Measurements from ENCODE around the gene PIK3R1. TPM values are rescaled to one million over a fixed set of nuclear protein-coding genes. Genes with fewer than 3 reads are reported as not detected.
A peak's percentile ranks its signal among the peaks of the same experiment; 100 is the strongest.

PIK3R1 gene
- total RNA-seq, 2 donors from 2014 or later, result 71.6 to 81.2 TPM

GRCh38 chr5:68339921-68340321 is 124.4 kb downstream of the PIK3R1 start:
- Histone ChIP-seq H3K4me1 (replicated peaks) (no peaks in the 10 kb centered on the region), H3K27me3 (replicated peaks; ENCODE audit: insufficient read depth) (no peaks in the 10 kb centered on the region), H3K36me3 (no peaks in the 10 kb centered on the region), H3K4me3 (no peak overlapping the region), H3K9me3 (no peaks in the 10 kb centered on the region), H3K27ac (no peak overlapping the region)
- no peak for DNase-seq (ENCODE audit: low spot score)
- intact Hi-C loops (cut with DNase I), result no loop called here
- 76% methylated on average over 1 of the region's 1 CpG for WGBS
- TF ChIP-seq POLR2A (IDR thresholded peaks at IDR 0.05) (no peak), CTCF (IDR thresholded peaks at IDR 0.05) (no peak), POLR2AphosphoS5 (IDR thresholded peaks at IDR 0.05) (no peak)

- DNase-seq (ENCODE audit: low spot score), result no peak
- Histone ChIP-seq H3K27ac (no peak overlapping the region), H3K27me3 (replicated peaks; ENCODE audit: insufficient read depth) (no peaks in the 10 kb centered on the region), H3K36me3 (no peaks in the 10 kb centered on the region), H3K4me1 (replicated peaks) (no peaks in the 10 kb centered on the region), H3K9me3 (no peaks in the 10 kb centered on the region), H3K4me3 (no peak overlapping the region)
- intact Hi-C loops (cut with DNase I), result no loop called here
- TF ChIP-seq CTCF (IDR thresholded peaks at IDR 0.05) (no peak), POLR2AphosphoS5 (IDR thresholded peaks at IDR 0.05) (no peak), POLR2A (IDR thresholded peaks at IDR 0.05) (no peak)
- 90% methylated on average over 3 of the region's 3 CpGs for WGBS
These were observed 125.5 kb downstream of the PIK3R1 start for GRCh38 chr5:68341006-68341405.

- Histone ChIP-seq H3K27me3 (replicated peaks; ENCODE audit: insufficient read depth) (no peaks in the 10 kb centered on the region), H3K36me3 (no peaks in the 10 kb centered on the region), H3K4me1 (replicated peaks) (no peaks in the 10 kb centered on the region), H3K9me3 (no peaks in the 10 kb centered on the region), H3K4me3 (no peak overlapping the region), H3K27ac (no peak overlapping the region)
- WGBS, result 94% methylated on average over 1 of the region's 1 CpG
- no peak for TF ChIP-seq POLR2A (IDR thresholded peaks at IDR 0.05)
- TF ChIP-seq CTCF (IDR thresholded peaks at IDR 0.05), result no peak
- TF ChIP-seq POLR2AphosphoS5 (IDR thresholded peaks at IDR 0.05), result no peak
- no peak for DNase-seq (ENCODE audit: low spot score)
- intact Hi-C loops (cut with DNase I), result no loop called here
These were observed 127.1 kb downstream of the PIK3R1 start for GRCh38 chr5:68342693-68343092.

- Histone ChIP-seq H3K9me3 (no peaks in the 10 kb centered on the region), H3K4me3 (no peak overlapping the region), H3K27me3 (replicated peaks; ENCODE audit: insufficient read depth) (no peaks in the 10 kb centered on the region), H3K27ac (no peak overlapping the region), H3K36me3 (no peaks in the 10 kb centered on the region), H3K4me1 (replicated peaks) (no peaks in the 10 kb centered on the region)
- WGBS, result 52% methylated on average over 5 of the region's 5 CpGs
- TF ChIP-seq CTCF (IDR thresholded peaks at IDR 0.05) (no peak), POLR2AphosphoS5 (IDR thresholded peaks at IDR 0.05) (no peak), POLR2A (IDR thresholded peaks at IDR 0.05) (no peak)
- DNase-seq (ENCODE audit: low spot score), result peak; percentile 36
- intact Hi-C loops (cut with DNase I), result no loop called here
These were observed 127.9 kb downstream of the PIK3R1 start for GRCh38 chr5:68343421-68343826.

- intact Hi-C loops (cut with DNase I), result no loop called here
- H3K27ac ChIP-seq, result no peak overlapping the region
- no peak overlapping the region for H3K4me3 ChIP-seq
- WGBS, result 62% methylated on average over 4 of the region's 4 CpGs
- H3K4me1 ChIP-seq (replicated peaks), result no peaks in the 10 kb centered on the region
- no peak for DNase-seq (ENCODE audit: low spot score)
- H3K36me3 ChIP-seq, result no peaks in the 10 kb centered on the region
- no peaks in the 10 kb centered on the region for H3K27me3 ChIP-seq (replicated peaks; ENCODE audit: insufficient read depth)
- H3K9me3 ChIP-seq, result no peaks in the 10 kb centered on the region
- TF ChIP-seq POLR2A (IDR thresholded peaks at IDR 0.05) (no peak), CTCF (IDR thresholded peaks at IDR 0.05) (no peak), POLR2AphosphoS5 (IDR thresholded peaks at IDR 0.05) (no peak)
These were observed 129.0 kb downstream of the PIK3R1 start for GRCh38 chr5:68344447-68345111.

Data from prostate gland (tissue), 2 donors.